NT2/D1 (cell line): ENCODE results near the gene VTCN1.

Experiments
- DNase-seq: peaks from one replicate; pipeline ENCODE4 v3.0.0-alpha.2; 2011; ENCODE audit warnings: low read depth, low spot score
- H3K27me3 ChIP-seq: 2 replicates; pipeline ENCODE4 v1.6.0; 2011; ENCODE audit warnings: mild to moderate bottlenecking; ENCODE audit not compliant: insufficient read length, insufficient read depth
- H3K36me3 ChIP-seq: 2 replicates; pipeline ENCODE4 v1.6.1; 2011; ENCODE audit warnings: mild to moderate bottlenecking, low read length, mixed read lengths; ENCODE audit not compliant: insufficient read depth, insufficient read length
- H3K4me1 ChIP-seq: 2 replicates; pipeline ENCODE4 v1.5.1; 2011; ENCODE audit not compliant: insufficient read depth, insufficient read length
- H3K4me3 ChIP-seq: 2 replicates; pipeline ENCODE4 v1.5.1; 2011; ENCODE audit warnings: low read depth; ENCODE audit not compliant: insufficient read length
- H3K9ac ChIP-seq: 2 replicates; pipeline ENCODE4 v1.6.0; 2011; ENCODE audit warnings: low read depth; ENCODE audit not compliant: insufficient read length
- H3K9me3 ChIP-seq: 2 replicates; pipeline ENCODE4 v1.5.1; 2011; ENCODE audit warnings: mild to moderate bottlenecking, low read length; ENCODE audit not compliant: insufficient read depth
- SUZ12 ChIP-seq: IDR thresholded peaks from 2 replicates; pipeline ENCODE4 v1.6.1; 2011; ENCODE audit not compliant: insufficient read length, insufficient read depth; ENCODE audit errors: extremely low read depth
- YY1 ChIP-seq: IDR thresholded peaks from 2 replicates; pipeline ENCODE4 v1.6.1; 2011; ENCODE audit not compliant: insufficient read length, insufficient read depth
- ZNF274 ChIP-seq: IDR thresholded peaks from 2 replicates; pipeline ENCODE4 v1.6.1; 2011; ENCODE audit warnings: mild to moderate bottlenecking, low read depth, low read length

VTCN1 gene

DNA sequence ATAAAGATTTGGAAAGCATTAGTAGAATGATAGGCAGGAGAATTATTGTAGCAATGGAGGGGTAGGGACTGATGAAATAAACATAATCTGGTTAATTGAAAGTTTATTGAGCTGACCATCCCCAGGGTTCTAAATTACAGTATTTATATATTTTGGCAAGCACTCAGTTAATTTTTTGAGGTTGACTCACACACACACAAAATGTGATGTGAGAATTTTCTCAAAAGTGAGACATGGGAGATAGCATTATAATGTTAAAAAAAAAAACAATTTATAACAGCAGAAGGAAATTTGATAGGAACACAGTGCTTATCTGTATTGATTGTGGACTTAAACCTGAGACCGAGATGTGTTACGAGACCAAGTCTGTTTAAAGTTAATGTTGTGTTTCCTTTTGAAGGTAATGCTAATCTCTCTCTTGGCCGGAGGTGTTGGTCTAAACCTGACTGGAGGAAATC is 113.7 kb downstream of the VTCN1 start:
- H3K27me3 ChIP-seq = no peaks in the 10 kb centered on the region
- TF ChIP-seq ZNF274 (no peak), YY1 (no peak), SUZ12 (no peak)
- H3K4me1 ChIP-seq = peaks cover 4% of the 10 kb centered on the region
- no peak for DNase-seq
- no peaks in the 10 kb centered on the region for H3K9me3 ChIP-seq
- H3K4me3 ChIP-seq = no peak overlapping the region
- no peak overlapping the region for H3K9ac ChIP-seq
- H3K36me3 ChIP-seq = peaks cover 93% of the 10 kb centered on the region

DNA sequence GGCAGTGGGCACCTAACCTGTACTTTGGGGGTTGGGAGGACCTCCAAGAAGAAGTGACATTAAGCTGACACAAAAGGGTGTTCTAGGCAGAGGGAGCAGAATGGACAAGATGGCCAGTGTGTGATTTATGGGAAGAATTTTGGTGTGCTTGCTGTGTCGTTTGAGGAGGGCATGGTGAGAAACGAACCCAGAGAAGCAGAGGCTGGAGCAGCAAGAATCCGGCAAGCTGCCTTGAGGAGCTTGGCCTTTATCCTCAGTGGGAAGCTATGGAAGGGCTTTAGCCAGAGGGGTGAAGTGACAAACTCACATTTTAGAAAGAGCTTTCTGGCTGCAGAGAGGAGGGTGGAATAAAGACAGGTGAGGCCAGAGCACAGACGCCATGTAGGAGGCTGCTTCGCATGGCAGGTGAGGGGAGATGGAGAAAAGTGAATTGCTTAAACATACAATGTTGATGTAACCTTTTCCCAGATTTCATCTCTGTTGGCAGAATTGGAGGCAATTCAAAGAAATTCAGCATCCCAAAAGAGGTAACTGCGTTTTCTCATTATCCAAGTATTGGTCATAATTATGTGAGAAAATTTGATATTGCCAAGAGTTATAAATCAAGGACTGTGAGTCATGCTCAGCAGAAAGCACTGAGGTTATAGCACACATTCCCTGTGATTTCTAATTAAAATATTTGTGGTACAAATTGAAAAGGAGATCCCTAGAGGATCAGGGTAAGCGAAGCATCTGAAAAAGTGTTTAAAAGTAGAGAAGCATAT is 115.7 kb downstream of the VTCN1 start:
- no peak overlapping the region for H3K9ac ChIP-seq
- H3K4me3 ChIP-seq = no peak overlapping the region
- DNase-seq = no peak

DNA sequence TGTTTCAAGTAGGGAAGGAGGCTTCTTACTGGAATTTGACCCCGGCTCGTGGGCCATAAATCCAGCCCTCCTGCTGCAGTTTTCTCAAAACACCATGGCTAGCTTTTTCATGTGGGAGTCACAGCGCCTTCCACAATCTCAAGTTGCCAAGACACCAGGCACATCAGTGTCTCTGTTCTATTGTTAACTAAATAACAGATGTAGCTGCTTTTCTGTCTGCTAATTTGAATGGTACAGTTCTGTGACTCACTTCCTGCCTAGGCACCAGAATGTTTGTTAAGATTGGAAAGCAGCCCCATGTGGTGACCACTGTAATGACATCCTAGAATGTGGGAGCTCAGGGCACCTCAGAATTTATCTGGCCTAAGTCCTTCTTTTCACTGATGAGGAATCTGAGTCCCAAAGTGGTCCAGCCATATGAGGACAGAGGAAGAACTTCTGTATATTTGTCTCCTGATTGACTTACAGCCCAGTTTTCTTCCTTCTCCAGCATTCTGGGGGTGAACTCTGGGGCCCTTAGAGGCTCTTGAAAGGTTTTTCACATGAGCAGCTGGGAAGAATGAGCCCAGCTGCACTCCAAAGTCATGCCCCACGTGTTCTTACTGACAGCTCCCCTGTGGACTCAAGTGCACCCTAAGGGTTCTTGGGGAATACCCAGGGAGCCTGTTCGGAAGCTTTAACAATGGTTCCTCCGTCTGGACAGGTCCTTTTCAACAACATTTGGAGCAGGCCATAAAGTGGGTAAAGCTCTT is 116.7 kb downstream of the VTCN1 start:
- Histone ChIP-seq H3K36me3 (peaks cover 94% of the 10 kb centered on the region), H3K9me3 (no peaks in the 10 kb centered on the region)

More for the DNA sequence above, 115.7 kb downstream of the VTCN1 start:
- no peaks in the 10 kb centered on the region for H3K27me3 ChIP-seq
- peaks cover 93% of the 10 kb centered on the region for H3K36me3 ChIP-seq
- peaks cover 4% of the 10 kb centered on the region for H3K4me1 ChIP-seq
- no peaks in the 10 kb centered on the region for H3K9me3 ChIP-seq
- TF ChIP-seq SUZ12 (no peak), ZNF274 (no peak), YY1 (no peak)

More for the DNA sequence above, 116.7 kb downstream of the VTCN1 start:
- no peaks in the 10 kb centered on the region for H3K27me3 ChIP-seq
- H3K4me1 ChIP-seq = peaks cover 4% of the 10 kb centered on the region
- DNase-seq = peak; percentile 64
- no peak for TF ChIP-seq ZNF274
- TF ChIP-seq SUZ12 = no peak
- TF ChIP-seq YY1 = no peak
- H3K4me3 ChIP-seq = no peak overlapping the region
- H3K9ac ChIP-seq = no peak overlapping the region
